Brain microvascular endothelial cell (primary cell): ENCODE results near the gene FBXO10.

ENCODE experiments used
- DNase-seq: peaks from one replicate; pipeline ENCODE4 v3.0.0-alpha.2; 2020
- H3K27ac ChIP-seq: fragments of 250-450 bp; sonication (Bioruptor Pico); 2 replicates; pipeline ENCODE4 v1.5.1; 2020; ENCODE audit warnings: mild to moderate bottlenecking, moderate library complexity
- H3K27me3 ChIP-seq: fragments of 250-450 bp; sonication (Bioruptor Pico); replicated peaks from 2 replicates; pipeline ENCODE4 v1.5.1; 2020; ENCODE audit warnings: mild to moderate bottlenecking
- H3K36me3 ChIP-seq: fragments of 250-450 bp; sonication (Bioruptor Pico); replicated peaks from 2 replicates; pipeline ENCODE4 v1.5.1; 2020; ENCODE audit warnings: mild to moderate bottlenecking
- H3K4me3 ChIP-seq: 2 replicates; pipeline ENCODE4 v1.5.1; 2011; ENCODE audit warnings: low read depth, mild to moderate bottlenecking, control low read depth, low read length, moderate library complexity
- CTCF ChIP-seq: IDR thresholded peaks from 2 replicates; pipeline ENCODE4 v1.5.1; 2011; ENCODE audit warnings: low read depth, mild to moderate bottlenecking, moderate library complexity, low read length, control low read depth, inconsistent platforms; ENCODE audit errors: missing control alignments
- in situ Hi-C: cut with HindIII; loops from 2 replicates; pipeline ENCODE4 v1.10.0; 2017; ENCODE audit warnings: low sequenced_read_pairs, low pct_ligation_motif_present

The FBXO10 gene

GRCh38 chr9:37571282-37571681 lies 4.9 kb downstream of the FBXO10 start:
- DNase-seq, result no peak
- H3K27me3 ChIP-seq, result no peaks in the 10 kb centered on the region
- no peaks in the 10 kb centered on the region for H3K36me3 ChIP-seq
- in situ Hi-C loops, result no loop called here
- TF ChIP-seq CTCF, result no peak
- no peak overlapping the region for H3K27ac ChIP-seq
- no peak overlapping the region for H3K4me3 ChIP-seq

GRCh38 chr9:37566716-37567115 lies 9.5 kb downstream of the FBXO10 start:
- no peak for DNase-seq
- no peak for TF ChIP-seq CTCF
- H3K27ac ChIP-seq, result no peak overlapping the region
- H3K27me3 ChIP-seq, result no peaks in the 10 kb centered on the region
- H3K4me3 ChIP-seq, result no peak overlapping the region
- in situ Hi-C loops, result no loop called here
- no peaks in the 10 kb centered on the region for H3K36me3 ChIP-seq

GRCh38 chr9:37565661-37566618 lies 10.2 kb downstream of the FBXO10 start:
- Histone ChIP-seq H3K4me3 (no peak overlapping the region), H3K27ac (no peak overlapping the region), H3K27me3 (no peaks in the 10 kb centered on the region), H3K36me3 (no peaks in the 10 kb centered on the region)
- DNase-seq, result no peak
- no peak for TF ChIP-seq CTCF
- in situ Hi-C loops, result no loop called here

GRCh38 chr9:37564916-37565315 lies 11.3 kb downstream of the FBXO10 start:
- in situ Hi-C loops, result no loop called here
- no peak for TF ChIP-seq CTCF
- no peaks in the 10 kb centered on the region for H3K36me3 ChIP-seq
- no peak overlapping the region for H3K27ac ChIP-seq
- H3K4me3 ChIP-seq, result no peak overlapping the region
- no peak for DNase-seq
- H3K27me3 ChIP-seq, result no peaks in the 10 kb centered on the region

GRCh38 chr9:37563806-37564513 lies 12.2 kb downstream of the FBXO10 start:
- no peaks in the 10 kb centered on the region for H3K36me3 ChIP-seq
- in situ Hi-C loops, result no loop called here
- no peak for DNase-seq
- no peak overlapping the region for H3K27ac ChIP-seq
- H3K4me3 ChIP-seq, result no peak overlapping the region
- TF ChIP-seq CTCF, result no peak
- H3K27me3 ChIP-seq, result no peaks in the 10 kb centered on the region
